Right lobe of liver (tissue), 4 donors: ENCODE measurements around the gene PHF2.

ENCODE experiments used
- POLR2A ChIP-seq: fragments of 450-650 bp; IDR thresholded peaks from one replicate; pipeline ENCODE4 v1.6.1; 2017; ENCODE audit warnings: antibody characterized with exemption, mild to moderate bottlenecking
- TF ChIP-seq, protein P1 (sequence below), 4 donors: fragments of 200-600 bp in 3 of 4; fragments of 450-650 bp in 1 of 4; IDR thresholded peaks; one replicate each; pipeline versions ENCODE4 v1.5.1 to v1.8.0; 2016 to 2022; ENCODE audit warnings: antibody characterized with exemption in 4 of 4, mild to moderate bottlenecking in 2 of 4
- donor health status: DM: no; HTN: no; CAD: no.
- donor health status: DM: no; HTN: no; CAD: no.
- donor health status: DM: no; HTN: yes; CAD: no.

- TF ChIP-seq, protein P1, sequence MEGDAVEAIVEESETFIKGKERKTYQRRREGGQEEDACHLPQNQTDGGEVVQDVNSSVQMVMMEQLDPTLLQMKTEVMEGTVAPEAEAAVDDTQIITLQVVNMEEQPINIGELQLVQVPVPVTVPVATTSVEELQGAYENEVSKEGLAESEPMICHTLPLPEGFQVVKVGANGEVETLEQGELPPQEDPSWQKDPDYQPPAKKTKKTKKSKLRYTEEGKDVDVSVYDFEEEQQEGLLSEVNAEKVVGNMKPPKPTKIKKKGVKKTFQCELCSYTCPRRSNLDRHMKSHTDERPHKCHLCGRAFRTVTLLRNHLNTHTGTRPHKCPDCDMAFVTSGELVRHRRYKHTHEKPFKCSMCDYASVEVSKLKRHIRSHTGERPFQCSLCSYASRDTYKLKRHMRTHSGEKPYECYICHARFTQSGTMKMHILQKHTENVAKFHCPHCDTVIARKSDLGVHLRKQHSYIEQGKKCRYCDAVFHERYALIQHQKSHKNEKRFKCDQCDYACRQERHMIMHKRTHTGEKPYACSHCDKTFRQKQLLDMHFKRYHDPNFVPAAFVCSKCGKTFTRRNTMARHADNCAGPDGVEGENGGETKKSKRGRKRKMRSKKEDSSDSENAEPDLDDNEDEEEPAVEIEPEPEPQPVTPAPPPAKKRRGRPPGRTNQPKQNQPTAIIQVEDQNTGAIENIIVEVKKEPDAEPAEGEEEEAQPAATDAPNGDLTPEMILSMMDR (IDR thresholded peaks at IDR 0.05), result no peak
- TF ChIP-seq POLR2A, result no peak
These were observed 48.0 kb downstream of the PHF2 start for GRCh38 chr9:93624431-93624834.
